Testis (tissue), 2 donors: Measurements from ENCODE around the gene RGMA.

Experiments
- CTCF ChIP-seq, 3 experiments: fragments of 450-650 bp in 2 of 3; fragments of 200-600 bp in 1 of 3; sonication (generic) in 1 of 3; IDR thresholded peaks; one replicate each; pipeline ENCODE4 v1.5.1; 2016 to 2019; ENCODE audit warnings: antibody characterized with exemption in 3 of 3, mild to moderate bottlenecking in 2 of 3, moderate library complexity in 1 of 3
- POLR2A ChIP-seq: fragments of 450-650 bp; IDR thresholded peaks from one replicate; pipeline ENCODE4 v1.6.1; 2017; ENCODE audit warnings: antibody characterized with exemption, mild to moderate bottlenecking, moderate library complexity

DNA sequence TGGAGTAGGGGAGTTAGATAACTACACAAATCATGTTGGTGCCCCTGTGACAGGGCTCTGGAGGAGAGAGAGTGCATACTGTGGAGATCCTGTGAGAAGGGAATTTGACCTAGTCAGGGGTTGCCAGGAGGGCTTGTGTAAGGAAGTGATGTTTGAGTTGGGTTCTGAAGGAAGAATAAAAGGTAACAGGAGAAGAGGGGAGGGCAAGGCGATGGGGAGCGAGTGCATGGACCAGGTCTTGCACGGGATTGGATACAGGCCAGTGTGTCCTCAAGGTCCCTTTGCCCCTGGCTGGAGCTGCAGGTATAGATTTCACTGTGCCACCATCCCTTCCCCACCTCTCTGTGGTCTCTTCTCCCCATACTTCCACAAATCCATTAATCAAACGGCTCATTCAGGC is 83.9 kb downstream of the RGMA start:
- no peak for TF ChIP-seq CTCF (IDR thresholded peaks at IDR 0.05)
- no peak for TF ChIP-seq POLR2A
